ENCODE measurements around the gene C5orf34. TPM values are rescaled to one million over a fixed set of nuclear protein-coding genes. Genes with fewer than 3 reads are reported as not detected.
"Not testable (repeated sequence)": the region's sequence is repeated elsewhere in the genome, so short reads cannot be mapped to it uniquely, and the experiment has no call there.

The C5orf34 gene
- polyA plus RNA-seq, 3 donors = 4.0 to 7.6 (median 6.1) TPM

GRCh38 chr5:43523662-43524072, 8.7 kb upstream of the C5orf34 start:
- DNase-seq = no peak

- DNase-seq = no peak
Measured at GRCh38 chr5:43520615-43521014, 5.7 kb upstream of the C5orf34 start.

GRCh38 chr5:43515678-43516048, 715 bp upstream of the C5orf34 start:
- DNase-seq = no peak

- peak; percentile 17 for DNase-seq
Measured at GRCh38 chr5:43514471-43514815, 505 bp downstream of the C5orf34 start.

- DNase-seq = no peak
Measured at GRCh38 chr5:43514025-43514424, 923 bp downstream of the C5orf34 start.

- not testable (repeated sequence) for DNase-seq
Measured at GRCh38 chr5:43511062-43511461, 3.9 kb downstream of the C5orf34 start.

- DNase-seq = no peak
Measured at GRCh38 chr5:43498581-43498980, 16.4 kb downstream of the C5orf34 start.

GRCh38 chr5:43497311-43498104, 17.4 kb downstream of the C5orf34 start:
- DNase-seq = no peak

- DNase-seq = no peak
Measured at GRCh38 chr5:43491326-43491725, 23.6 kb downstream of the C5orf34 start.

- DNase-seq = no peak
Measured at GRCh38 chr5:43486353-43486752, 28.6 kb downstream of the C5orf34 start.

- no peak for DNase-seq
Measured at GRCh38 chr5:43485406-43485805, 29.5 kb downstream of the C5orf34 start.

- DNase-seq = peak; percentile 91
Measured at GRCh38 chr5:43484106-43484849, 30.7 kb downstream of the C5orf34 start.

- peak; percentile 94 for DNase-seq
Measured at GRCh38 chr5:43483298-43484105, 31.4 kb downstream of the C5orf34 start, which contains the start of gene TMEM267. Gene TMEM267, minus strand, starts transcription at chr5:43483865. Its CDS starts 29,896 bp downstream, at chr5:43453969.

GRCh38 chr5:43482490-43483297, 32.3 kb downstream of the C5orf34 start:
- DNase-seq = no peak

GRCh38 chr5:43469671-43470391, 45.1 kb downstream of the C5orf34 start:
- no peak for DNase-seq

GRCh38 chr5:43467100-43467499, 47.8 kb downstream of the C5orf34 start:
- no peak for DNase-seq

- not testable (repeated sequence) for DNase-seq
Measured at GRCh38 chr5:43465455-43465854, 49.5 kb downstream of the C5orf34 start.

- DNase-seq = no peak
Measured at GRCh38 chr5:43461066-43461465, 53.9 kb downstream of the C5orf34 start.

GRCh38 chr5:43456556-43456955, 58.4 kb downstream of the C5orf34 start:
- DNase-seq = no peak

- not testable (repeated sequence) for DNase-seq
Measured at GRCh38 chr5:43441575-43441974, 73.4 kb downstream of the C5orf34 start.

All from renal pelvis (tissue), 4 donors.